Upper lobe of left lung (tissue), 4 donors: ENCODE measurements around the gene MRGPRF.

ENCODE experiments used
- CTCF ChIP-seq, 6 experiments: fragments of 450-650 bp in 4 of 6; fragments of 200-600 bp in 2 of 6; sonication (generic) in 2 of 6; IDR thresholded peaks; one replicate each; pipeline ENCODE4 v1.5.1; 2016 to 2019; ENCODE audit warnings: antibody characterized with exemption in 6 of 6
- POLR2A ChIP-seq, 4 donors: fragments of 450-650 bp; IDR thresholded peaks; one replicate each; pipeline ENCODE4 v1.5.1; 2016 to 2017; ENCODE audit warnings: antibody characterized with exemption in 4 of 4, mild to moderate bottlenecking in 2 of 4

- TF ChIP-seq CTCF (IDR thresholded peaks at IDR 0.05) (no peak), POLR2A (IDR thresholded peaks at IDR 0.05) (no peak)
Observed at GRCh38 chr11:69051381-69052342, 38.6 kb upstream of the MRGPRF start.
